IMR-90 (cell line): ENCODE results near the gene FCN1. TPM values are rescaled to one million over a fixed set of nuclear protein-coding genes. Genes with fewer than 3 reads are reported as not detected.
A peak's percentile ranks its signal among the peaks of the same experiment; 100 is the strongest.

Source experiments
- ATAC-seq: fragments of 200-7000 bp; cut with Tn5 transposase; 2 replicates; pipeline ENCODE4 v1.9.1; 2020; ENCODE audit warnings: low read depth, mild to moderate bottlenecking, moderate library complexity
- BruUV-seq: library from RNA; stranded (reverse); fragments of 400-500 nt; replicated peaks from 2 replicates; lab custom pipeline; 2021; lab: Mats Ljungman, UMichigan
- CTCF ChIA-PET: fragments of 300-600 bp; formaldehyde crosslinking; extraction: SDS; loops from one replicate; lab custom pipeline; 2021; ENCODE audit warnings: antibody characterized with exemption; lab: Yijun Ruan, JAX
- POLR2A ChIA-PET: fragments of 300-600 bp; sonication (Branson Sonifier 250); formaldehyde crosslinking; loops from one replicate; lab custom pipeline; 2022; ENCODE audit warnings: antibody characterized with exemption; ENCODE audit not compliant: unreplicated experiment; lab: Charles Lee
- DNase-seq: peaks from one replicate; pipeline ENCODE4 v3.0.0; 2013
- H2AFZ ChIP-seq: replicated peaks from 2 replicates; pipeline ENCODE3; 2013; ENCODE audit warnings: low read length, mild to moderate bottlenecking; ENCODE audit not compliant: poor library complexity
- H2AK5ac ChIP-seq: 2 replicates; pipeline ENCODE4 v1.6.1; 2013; ENCODE audit warnings: low read depth, low read length, inconsistent platforms
- H2AK9ac ChIP-seq: replicated peaks from 2 replicates; pipeline ENCODE3; 2013; ENCODE audit warnings: mild to moderate bottlenecking, low read depth, low read length, moderate library complexity; ENCODE audit not compliant: poor library complexity
- H2BK120ac ChIP-seq: 2 replicates; pipeline ENCODE4 v1.6.1; 2013; ENCODE audit warnings: low read depth, low read length, inconsistent platforms
- H2BK15ac ChIP-seq: 3 replicates; pipeline ENCODE4 v1.6.1; 2013; ENCODE audit warnings: low read depth, low read length, inconsistent platforms
- H2BK20ac ChIP-seq: 2 replicates; pipeline ENCODE4 v1.6.1; 2013; ENCODE audit warnings: low read depth, mild to moderate bottlenecking, inconsistent platforms, low read length, moderate library complexity
- H2BK5ac ChIP-seq: 2 replicates; pipeline ENCODE4 v1.6.1; 2013; ENCODE audit warnings: mild to moderate bottlenecking, low read depth, low read length, inconsistent platforms; ENCODE audit not compliant: poor library complexity, severe bottlenecking
- H3K14ac ChIP-seq: replicated peaks from 2 replicates; pipeline ENCODE4 v1.6.1; 2013; ENCODE audit warnings: low read depth, low read length, inconsistent platforms
- H3K18ac ChIP-seq: 2 replicates; pipeline ENCODE4 v1.6.1; 2013; ENCODE audit warnings: low read depth, low read length, control low read depth
- H3K23ac ChIP-seq: 2 replicates; pipeline ENCODE4 v1.6.1; 2013; ENCODE audit warnings: low read depth, low read length, inconsistent platforms
- H3K27ac ChIP-seq: 2 replicates; pipeline ENCODE4 v1.5.1; 2013; ENCODE audit warnings: mild to moderate bottlenecking, control low read depth, low read length; ENCODE audit not compliant: insufficient read depth
- H3K27me3 ChIP-seq: 2 replicates; pipeline ENCODE4 v1.6.1; 2013; ENCODE audit warnings: low read length; ENCODE audit not compliant: control insufficient read depth, insufficient read depth
- H3K36me3 ChIP-seq: 2 replicates; pipeline ENCODE4 v1.6.1; 2013; ENCODE audit warnings: low read length, mixed read lengths; ENCODE audit not compliant: control insufficient read depth, insufficient read depth
- H3K4ac ChIP-seq: 2 replicates; pipeline ENCODE4 v1.6.1; 2013; ENCODE audit warnings: low read depth, low read length, inconsistent platforms
- H3K4me1 ChIP-seq: 2 replicates; pipeline ENCODE4 v1.6.1; 2013; ENCODE audit warnings: low read length, mixed read lengths; ENCODE audit not compliant: control insufficient read depth, insufficient read depth
- H3K4me2 ChIP-seq: 2 replicates; pipeline ENCODE4 v1.6.1; 2013; ENCODE audit warnings: low read depth, mild to moderate bottlenecking, control low read depth, low read length, moderate library complexity
- H3K4me3 ChIP-seq: 2 replicates; pipeline ENCODE4 v1.5.1; 2013; ENCODE audit warnings: low read depth, mild to moderate bottlenecking, control low read depth, low read length, moderate library complexity; ENCODE audit not compliant: insufficient read depth
- H3K56ac ChIP-seq: 2 replicates; pipeline ENCODE4 v1.6.1; 2013; ENCODE audit warnings: low read length, inconsistent platforms; ENCODE audit not compliant: insufficient read depth; ENCODE audit errors: extremely low read depth
- H3K79me1 ChIP-seq, 2 experiments: 2 replicates each; pipeline ENCODE4 v1.6.1; 2013; ENCODE audit warnings: low read length in 2 of 2, inconsistent platforms in 1 of 2, low read depth in 1 of 2
- H3K9ac ChIP-seq: 2 replicates; pipeline ENCODE4 v1.6.1; 2013; ENCODE audit warnings: low read depth, low read length, control low read depth
- H3K9me1 ChIP-seq: 2 replicates; pipeline ENCODE4 v1.6.1; 2013; ENCODE audit warnings: low read length, inconsistent platforms; ENCODE audit not compliant: insufficient read depth
- H3K9me3 ChIP-seq: 2 replicates; pipeline ENCODE4 v1.6.1; 2013; ENCODE audit warnings: low read length; ENCODE audit not compliant: control insufficient read depth, insufficient read depth
- H4K20me1 ChIP-seq: 2 replicates; pipeline ENCODE4 v1.6.1; 2013; ENCODE audit warnings: low read length, inconsistent platforms; ENCODE audit not compliant: insufficient read depth
- H4K5ac ChIP-seq: 2 replicates; pipeline ENCODE4 v1.6.1; 2013; ENCODE audit warnings: mild to moderate bottlenecking, low read depth, low read length, control low read depth
- H4K8ac ChIP-seq, 2 experiments: 2 replicates each; pipeline ENCODE4 v1.6.1; 2013; ENCODE audit warnings: low read depth in 2 of 2, low read length in 2 of 2, control low read depth in 1 of 2, inconsistent platforms in 1 of 2
- H4K91ac ChIP-seq: 2 replicates; pipeline ENCODE4 v1.6.1; 2013; ENCODE audit warnings: low read depth, low read length, inconsistent platforms; ENCODE audit not compliant: insufficient read depth
- BHLHE40 ChIP-seq: fragments of 150-350 bp; IDR thresholded peaks from 2 replicates; pipeline ENCODE4 v1.6.1; 2016; ENCODE audit warnings: mild to moderate bottlenecking, low read depth, low read length
- ELK1 ChIP-seq: fragments of 150-350 bp; IDR thresholded peaks from 2 replicates; pipeline ENCODE4 v1.6.1; 2016; ENCODE audit warnings: low read depth, mild to moderate bottlenecking, low read length, moderate library complexity, borderline replicate concordance
- FOS ChIP-seq: fragments of 150-350 bp; IDR thresholded peaks from 2 replicates; pipeline ENCODE4 v1.6.1; 2016; ENCODE audit warnings: low read depth, low read length
- MAZ ChIP-seq: IDR thresholded peaks from 2 replicates; pipeline ENCODE4 v1.6.1; 2012; ENCODE audit warnings: low read depth, mild to moderate bottlenecking, low read length, improper control_type of control experiment, moderate library complexity, borderline replicate concordance
- NFE2L2 ChIP-seq: fragments of 150-350 bp; IDR thresholded peaks from 2 replicates; pipeline ENCODE4 v1.6.1; 2016; ENCODE audit warnings: low read depth, mild to moderate bottlenecking, low read length
- POLR2A ChIP-seq: IDR thresholded peaks from 2 replicates; pipeline ENCODE4 v1.6.1; 2012; ENCODE audit warnings: mild to moderate bottlenecking, low read depth, low read length
- RCOR1 ChIP-seq: IDR thresholded peaks from 2 replicates; pipeline ENCODE4 v1.6.1; 2012; ENCODE audit warnings: mild to moderate bottlenecking, low read length, improper control_type of control experiment; ENCODE audit not compliant: insufficient replicate concordance
- RFX5 ChIP-seq: IDR thresholded peaks from 2 replicates; pipeline ENCODE4 v1.8.0; 2012; ENCODE audit warnings: low read depth, mild to moderate bottlenecking, low read length, moderate library complexity
- SMC3 ChIP-seq: fragments of 150-350 bp; IDR thresholded peaks from 2 replicates; pipeline ENCODE4 v1.6.1; 2016; ENCODE audit warnings: low read depth, mild to moderate bottlenecking, antibody characterized with exemption, low read length, moderate library complexity
- dilution Hi-C: fragments of 300-500 bp; cut with HindIII; formaldehyde crosslinking; loops from one replicate; pipeline ENCODE4 v1.14.3; 2018; ENCODE audit warnings: low sequenced_read_pairs; ENCODE audit not compliant: unreplicated experiment
- in situ Hi-C: fragments of 300-500 bp; cut with MboI; formaldehyde crosslinking; loops from 3 replicates; pipeline ENCODE4 v1.14.3; 2019; ENCODE audit warnings: low sequenced_read_pairs, inconsistent platforms, mixed read lengths
- intact Hi-C: fragments of 100-400 bp; cut with micrococcal nuclease; formaldehyde crosslinking; loops from 2 replicates; pipeline ENCODE4 v1.10.0; 2022
- polyA plus RNA-seq, 3 experiments: library from polyadenylated mRNA; depleted of rRNA; stranded (reverse); fragments of >200 nt; gene quantifications; 2 replicates each; pipeline ENCODE4 v1.2.3, GENCODE V29; 2012; ENCODE audit warnings: low replicate concordance in 1 of 3
- total RNA-seq: library from RNA; depleted of rRNA; stranded (reverse); fragments of >200 nt; gene quantifications from 2 replicates; pipeline ENCODE4 v1.2.3, GENCODE V29; 2012
- TF ChIP-seq, protein P1 (sequence below): conservative IDR thresholded peaks from 2 replicates; pipeline ENCODE4 v1.5.1; 2012; ENCODE audit warnings: mild to moderate bottlenecking, low read depth, low read length, improper control_type of control experiment

Gene FCN1
- total and polyA plus RNA-seq, 2 of the 4 experiments (the other 2 are of a cell fraction): not detected

DNA sequence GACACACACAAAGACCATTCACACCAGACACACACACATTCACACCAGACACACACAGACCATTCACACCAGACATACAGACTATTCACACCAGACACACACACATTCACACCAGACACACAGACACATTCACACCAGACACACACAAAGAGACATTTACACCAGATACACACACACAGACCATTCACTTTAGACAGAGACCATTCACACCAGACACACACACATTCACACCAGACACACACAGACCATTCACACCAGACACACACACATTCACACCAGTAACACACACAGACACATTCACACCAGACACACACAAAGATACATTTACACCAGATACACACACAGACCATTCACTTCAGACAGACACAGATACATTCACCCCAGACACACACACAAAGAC lies 29.0 kb upstream of the FCN1 start:
- Histone ChIP-seq H3K9ac (no peak overlapping the region), H4K20me1 (no peaks in the 10 kb centered on the region), H2BK15ac (no peak overlapping the region), H4K91ac (no peak overlapping the region), H3K56ac (no peak overlapping the region), H3K4me1 (no peaks in the 10 kb centered on the region), H3K79me1 (no peaks in the 10 kb centered on the region), H3K36me3 (no peaks in the 10 kb centered on the region), H2AK9ac (no peak overlapping the region), H2BK20ac (no peak overlapping the region), H2BK120ac (no peak overlapping the region), H3K9me3 (no peaks in the 10 kb centered on the region), H3K4ac (no peak overlapping the region), H3K18ac (no peak overlapping the region), H2AFZ (no peak overlapping the region), H4K5ac (no peak overlapping the region), H2AK5ac (no peak overlapping the region), H3K27me3 (peaks cover 35% of the 10 kb centered on the region), H3K4me3 (no peak overlapping the region), H3K4me2 (no peak overlapping the region), H3K14ac (no peak overlapping the region), H4K8ac (no peak overlapping the region), H3K9me1 (no peaks in the 10 kb centered on the region; the same call in 1 of the 2 replicates), H3K27ac (no peak overlapping the region), H3K23ac (no peak overlapping the region), H2BK5ac (peak overlapping the region; percentile 72)
- in situ Hi-C loops (no loop called here), intact Hi-C loops (no loop called here), dilution Hi-C loops (no loop called here)
- TF ChIP-seq RFX5 (no peak), ELK1 (no peak), BHLHE40 (no peak), MAZ (no peak), FOS (no peak), NFE2L2 (no peak), POLR2A (no peak), SMC3 (no peak), RCOR1 (no peak)
- TF ChIP-seq, protein P1, sequence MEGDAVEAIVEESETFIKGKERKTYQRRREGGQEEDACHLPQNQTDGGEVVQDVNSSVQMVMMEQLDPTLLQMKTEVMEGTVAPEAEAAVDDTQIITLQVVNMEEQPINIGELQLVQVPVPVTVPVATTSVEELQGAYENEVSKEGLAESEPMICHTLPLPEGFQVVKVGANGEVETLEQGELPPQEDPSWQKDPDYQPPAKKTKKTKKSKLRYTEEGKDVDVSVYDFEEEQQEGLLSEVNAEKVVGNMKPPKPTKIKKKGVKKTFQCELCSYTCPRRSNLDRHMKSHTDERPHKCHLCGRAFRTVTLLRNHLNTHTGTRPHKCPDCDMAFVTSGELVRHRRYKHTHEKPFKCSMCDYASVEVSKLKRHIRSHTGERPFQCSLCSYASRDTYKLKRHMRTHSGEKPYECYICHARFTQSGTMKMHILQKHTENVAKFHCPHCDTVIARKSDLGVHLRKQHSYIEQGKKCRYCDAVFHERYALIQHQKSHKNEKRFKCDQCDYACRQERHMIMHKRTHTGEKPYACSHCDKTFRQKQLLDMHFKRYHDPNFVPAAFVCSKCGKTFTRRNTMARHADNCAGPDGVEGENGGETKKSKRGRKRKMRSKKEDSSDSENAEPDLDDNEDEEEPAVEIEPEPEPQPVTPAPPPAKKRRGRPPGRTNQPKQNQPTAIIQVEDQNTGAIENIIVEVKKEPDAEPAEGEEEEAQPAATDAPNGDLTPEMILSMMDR: no peak
- no peak for ATAC-seq
- no peak for DNase-seq
- CTCF ChIA-PET: no interaction called here
- POLR2A ChIA-PET: no interaction called here
- no TSS peak for BruUV-seq
